Thyroid gland (tissue), 4 donors: ENCODE results near the gene CDK8. TPM values are rescaled to one million over a fixed set of nuclear protein-coding genes. Genes with fewer than 3 reads are reported as not detected.
"Not testable (repeated sequence)": the region's sequence is repeated elsewhere in the genome, so short reads cannot be mapped to it uniquely, and the experiment has no call there.

Experiments used
- DNase-seq, 2 donors: peaks; one replicate each; pipeline ENCODE4 v3.0.0-alpha.2; 2019
- H3K27ac ChIP-seq, 3 donors: fragments of 200-600 bp; sonication (generic); 1 replicate in 2 of 3; 2 replicates in 1 of 3; pipeline ENCODE4 v1.5.1; 2016 to 2019; ENCODE audit warnings: mild to moderate bottlenecking in 1 of 3, moderate library complexity in 1 of 3
- H3K27me3 ChIP-seq: fragments of 200-600 bp; sonication (generic); one replicate; pipeline ENCODE4 v1.5.1; 2019
- H3K36me3 ChIP-seq, 2 donors: fragments of 200-600 bp; sonication (generic); one replicate each; pipeline ENCODE4 v1.5.1; 2016 to 2019
- H3K4me1 ChIP-seq, 2 donors: fragments of 200-600 bp; sonication (generic); one replicate each; pipeline ENCODE4 v1.5.1; 2017 to 2019
- H3K4me3 ChIP-seq, 3 donors: fragments of 200-600 bp; sonication (generic); replicated peaks in 1 of 3; 1 replicate in 2 of 3; 2 replicates in 1 of 3; pipeline ENCODE4 v1.5.1; 2016; ENCODE audit warnings: mild to moderate bottlenecking in 1 of 3
- H3K9me3 ChIP-seq: fragments of 200-600 bp; sonication (generic); one replicate; pipeline ENCODE4 v1.5.1; 2017
- POLR2A ChIP-seq, 2 donors: fragments of 450-650 bp; IDR thresholded peaks; one replicate each; pipeline ENCODE4 v1.6.1; 2017; ENCODE audit warnings: antibody characterized with exemption in 2 of 2, mild to moderate bottlenecking in 2 of 2, moderate library complexity in 1 of 2
- WGBS, 2 donors: methylation state at CpG; one replicate each; pipeline ENCODE4 v1.1.5; 2017; 5-methylcytosine and 5-hydroxymethylcytosine counted together
- intact Hi-C: fragments of 100-400 bp; cut with DNase I; formaldehyde crosslinking; loops from one replicate; pipeline ENCODE4 v1.15.1; 2023
- total RNA-seq, 4 donors: library from RNA; depleted of rRNA; stranded (reverse); fragments of >200 nt; gene quantifications; one replicate each; pipeline ENCODE4 v1.2.3, GENCODE V29; 2016
- TF ChIP-seq, protein P1 (sequence below), 6 experiments: fragments of 200-600 bp in 3 of 6; fragments of 450-650 bp in 3 of 6; sonication (generic) in 3 of 6; IDR thresholded peaks; one replicate each; pipeline ENCODE4 v1.5.1; 2016 to 2019; ENCODE audit warnings: antibody characterized with exemption in 6 of 6, mild to moderate bottlenecking in 2 of 6, inconsistent platforms in 1 of 6, moderate library complexity in 1 of 6

CDK8 gene
- total RNA-seq, 4 donors from 2014 or later = 14.2 to 16.2 (median 15.1) TPM

DNA sequence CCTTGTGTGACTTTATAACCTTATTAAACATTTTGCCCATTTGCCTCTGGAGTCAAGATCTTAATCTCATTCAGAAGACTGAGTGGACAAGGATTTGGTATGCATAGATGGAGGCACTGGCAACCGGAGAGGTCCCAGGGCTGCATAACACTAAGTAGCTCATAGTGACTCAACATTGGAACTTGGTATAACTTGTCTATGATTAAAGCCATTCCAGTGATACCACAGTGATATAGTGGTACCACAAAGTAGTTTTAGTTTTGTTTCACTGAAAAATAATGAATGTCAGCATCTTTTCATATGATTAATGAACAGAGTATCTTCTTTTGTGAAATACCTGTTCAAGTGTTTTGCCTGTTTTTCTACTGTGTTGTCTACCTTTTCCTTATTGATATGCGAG is 26.4 kb downstream of the CDK8 start:
- no peak for DNase-seq
- intact Hi-C loops = no loop called here
- TF ChIP-seq POLR2A (IDR thresholded peaks at IDR 0.05) = no peak
- TF ChIP-seq, protein P1, sequence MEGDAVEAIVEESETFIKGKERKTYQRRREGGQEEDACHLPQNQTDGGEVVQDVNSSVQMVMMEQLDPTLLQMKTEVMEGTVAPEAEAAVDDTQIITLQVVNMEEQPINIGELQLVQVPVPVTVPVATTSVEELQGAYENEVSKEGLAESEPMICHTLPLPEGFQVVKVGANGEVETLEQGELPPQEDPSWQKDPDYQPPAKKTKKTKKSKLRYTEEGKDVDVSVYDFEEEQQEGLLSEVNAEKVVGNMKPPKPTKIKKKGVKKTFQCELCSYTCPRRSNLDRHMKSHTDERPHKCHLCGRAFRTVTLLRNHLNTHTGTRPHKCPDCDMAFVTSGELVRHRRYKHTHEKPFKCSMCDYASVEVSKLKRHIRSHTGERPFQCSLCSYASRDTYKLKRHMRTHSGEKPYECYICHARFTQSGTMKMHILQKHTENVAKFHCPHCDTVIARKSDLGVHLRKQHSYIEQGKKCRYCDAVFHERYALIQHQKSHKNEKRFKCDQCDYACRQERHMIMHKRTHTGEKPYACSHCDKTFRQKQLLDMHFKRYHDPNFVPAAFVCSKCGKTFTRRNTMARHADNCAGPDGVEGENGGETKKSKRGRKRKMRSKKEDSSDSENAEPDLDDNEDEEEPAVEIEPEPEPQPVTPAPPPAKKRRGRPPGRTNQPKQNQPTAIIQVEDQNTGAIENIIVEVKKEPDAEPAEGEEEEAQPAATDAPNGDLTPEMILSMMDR (IDR thresholded peaks at IDR 0.05) = no peak
- Histone ChIP-seq H3K27me3 (no peaks in the 10 kb centered on the region), H3K4me3 (no peak overlapping the region), H3K36me3 (no peaks in the 10 kb centered on the region), H3K4me1 (no peaks in the 10 kb centered on the region), H3K9me3 (no peaks in the 10 kb centered on the region), H3K27ac (no peak overlapping the region)
- WGBS, 2 donors = 94% methylated on average over 2 of the region's 2 CpGs

DNA sequence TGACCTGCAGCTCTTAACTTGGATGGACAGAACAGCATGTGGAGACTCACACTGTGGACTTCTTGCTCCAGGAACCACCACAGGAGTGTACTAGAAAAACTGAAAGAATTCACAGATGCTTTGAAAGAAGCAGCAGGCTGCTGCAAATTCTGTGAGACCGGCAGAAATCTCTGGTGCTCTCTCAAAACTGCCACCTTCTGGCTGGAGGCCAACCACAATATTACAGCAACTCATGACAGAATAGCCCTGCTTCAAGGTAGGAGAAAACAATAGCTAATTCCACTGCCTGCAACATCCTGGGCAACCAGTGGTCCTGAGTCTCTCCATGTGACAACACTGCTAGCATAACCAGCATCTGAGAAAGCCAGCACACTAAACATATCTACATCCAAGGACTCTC is 26.9 kb downstream of the CDK8 start:
- Histone ChIP-seq H3K4me1 (no peaks in the 10 kb centered on the region), H3K9me3 (no peaks in the 10 kb centered on the region), H3K27me3 (no peaks in the 10 kb centered on the region), H3K36me3 (no peaks in the 10 kb centered on the region), H3K27ac (no peak overlapping the region), H3K4me3 (no peak overlapping the region)
- DNase-seq = peak; percentile 8 to 13
- TF ChIP-seq, protein P1 (IDR thresholded peaks at IDR 0.05) = no peak
- no peak for TF ChIP-seq POLR2A (IDR thresholded peaks at IDR 0.05)
- 33% methylated on average over 1 of the region's 1 CpG for WGBS, 2 donors
- intact Hi-C loops = no loop called here

DNA sequence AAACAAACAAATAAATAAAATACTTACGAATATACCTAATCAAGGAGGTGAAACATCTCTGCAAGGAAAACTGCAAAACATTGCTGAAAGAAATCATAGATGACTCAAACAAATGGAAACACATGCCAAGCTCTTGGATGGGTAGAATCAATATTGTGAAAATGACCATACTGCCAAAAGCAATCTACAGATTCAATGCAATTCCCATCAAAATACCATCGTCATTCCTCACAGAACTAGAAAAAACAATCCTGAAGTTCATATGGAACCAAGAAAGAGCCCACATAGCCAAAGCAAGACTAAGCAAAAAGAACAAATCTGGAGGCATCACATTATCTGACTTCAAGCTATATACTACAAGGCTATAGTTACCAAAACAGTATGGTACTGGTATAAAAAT is 32.0 kb downstream of the CDK8 start:
- H3K27ac ChIP-seq, H3K9me3 ChIP-seq, DNase-seq, H3K27me3 ChIP-seq, H3K4me1 ChIP-seq, H3K4me3 ChIP-seq, intact Hi-C loops, H3K36me3 ChIP-seq: not testable (repeated sequence)
- 47 to 48% methylated on average over 2 of the region's 2 CpGs for WGBS, 2 donors

DNA sequence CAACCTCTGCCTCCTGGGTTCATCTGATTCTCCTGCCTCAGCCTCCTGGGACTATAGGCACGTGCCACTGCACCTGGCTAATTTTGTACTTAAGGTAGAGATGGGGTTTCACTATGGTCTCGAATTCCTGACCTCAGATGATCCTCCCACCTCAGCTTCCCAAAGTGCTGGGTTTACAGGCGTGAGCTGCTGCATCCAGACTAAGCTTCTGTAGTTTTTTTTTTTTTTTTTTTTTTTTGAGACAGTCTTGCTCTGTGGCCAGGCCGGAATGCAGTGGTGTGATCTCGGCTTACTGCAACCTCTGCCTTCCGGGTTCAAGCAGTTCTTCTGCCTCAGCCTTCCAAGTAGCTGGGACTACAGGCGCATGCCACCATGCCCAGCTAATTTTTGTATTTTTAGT is 34.9 kb downstream of the CDK8 start:
- H3K36me3 ChIP-seq, H3K9me3 ChIP-seq, DNase-seq, H3K27ac ChIP-seq, H3K27me3 ChIP-seq, intact Hi-C loops, H3K4me3 ChIP-seq, H3K4me1 ChIP-seq: not testable (repeated sequence)
- WGBS, 2 donors = 93 to 98% methylated on average over 7 of the region's 7 CpGs

DNA sequence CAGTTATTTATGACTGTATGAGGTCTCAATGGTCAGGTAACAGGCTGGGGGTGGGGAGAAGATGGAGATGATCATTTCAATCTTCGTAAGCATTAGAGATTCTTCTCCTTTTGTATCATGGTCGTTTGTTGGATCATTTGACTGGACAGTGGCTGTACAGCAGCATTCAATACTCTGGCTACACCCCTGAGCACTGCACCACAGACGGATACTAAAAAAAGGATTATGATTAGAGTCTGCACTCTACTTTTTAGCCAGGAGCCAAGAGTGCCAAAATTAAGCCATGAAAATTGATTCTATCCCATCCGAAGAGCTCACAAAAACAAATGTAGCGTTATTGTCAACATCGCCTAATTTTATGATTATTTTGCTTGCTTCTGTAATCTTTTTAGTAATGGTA is 41.9 kb downstream of the CDK8 start:
- no peak for DNase-seq
- Histone ChIP-seq H3K4me3 (no peak overlapping the region), H3K27me3 (no peaks in the 10 kb centered on the region), H3K36me3 (no peaks in the 10 kb centered on the region), H3K4me1 (no peaks in the 10 kb centered on the region), H3K27ac (no peak overlapping the region), H3K9me3 (no peaks in the 10 kb centered on the region)
- TF ChIP-seq, protein P1 (IDR thresholded peaks at IDR 0.05) = no peak
- no peak for TF ChIP-seq POLR2A (IDR thresholded peaks at IDR 0.05)
- intact Hi-C loops = no loop called here
- 95 to 96% methylated on average over 6 of the region's 6 CpGs for WGBS, 2 donors

DNA sequence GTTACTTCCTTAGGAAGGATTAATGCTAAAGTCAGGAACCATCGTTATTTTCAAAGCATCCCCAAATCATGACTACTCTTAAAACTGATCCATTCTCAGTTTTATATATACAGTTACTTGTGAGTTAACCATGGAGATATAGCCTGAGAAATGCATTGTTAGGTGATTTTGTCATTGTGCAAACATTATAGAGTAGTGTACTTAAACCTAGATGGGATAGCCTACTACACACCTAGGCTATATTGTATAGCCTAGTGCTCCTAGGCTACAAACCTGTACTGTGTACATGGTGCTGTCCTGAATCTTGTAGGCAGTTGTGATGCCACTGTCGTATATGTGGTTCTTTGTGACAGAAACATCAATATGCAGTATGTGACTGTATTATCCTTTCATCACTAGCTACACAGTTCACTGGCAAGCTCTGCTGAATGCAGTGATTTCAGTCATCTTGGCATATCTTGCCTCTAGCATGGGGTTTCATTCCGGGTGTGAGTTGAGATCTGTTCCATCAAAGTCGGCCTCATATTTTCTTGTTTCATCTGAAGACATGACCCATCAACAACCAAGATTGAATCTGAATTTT is 45.3 kb downstream of the CDK8 start:
- H3K9me3 ChIP-seq = no peaks in the 10 kb centered on the region
- no peak for DNase-seq
- intact Hi-C loops = no loop called here
- H3K27ac ChIP-seq = no peak overlapping the region
- H3K4me1 ChIP-seq = no peaks in the 10 kb centered on the region
- no peak overlapping the region for H3K4me3 ChIP-seq
- no peaks in the 10 kb centered on the region for H3K36me3 ChIP-seq
- no peaks in the 10 kb centered on the region for H3K27me3 ChIP-seq
- WGBS, 2 donors = 87 to 93% methylated on average over 4 of the region's 4 CpGs
- no peak for TF ChIP-seq POLR2A (IDR thresholded peaks at IDR 0.05)
- TF ChIP-seq, protein P1 (IDR thresholded peaks at IDR 0.05) = no peak
